Right lobe of liver (tissue), 4 donors: ENCODE results near the gene SHBG.

Source experiments
- POLR2A ChIP-seq: fragments of 450-650 bp; IDR thresholded peaks from one replicate; pipeline ENCODE4 v1.6.1; 2017; ENCODE audit warnings: antibody characterized with exemption, mild to moderate bottlenecking
- TF ChIP-seq, protein P1 (sequence below), 4 donors: fragments of 200-600 bp in 3 of 4; fragments of 450-650 bp in 1 of 4; IDR thresholded peaks; one replicate each; pipeline versions ENCODE4 v1.5.1 to v1.8.0; 2016 to 2022; ENCODE audit warnings: antibody characterized with exemption in 4 of 4, mild to moderate bottlenecking in 2 of 4
- donor health status: DM: no; HTN: no; CAD: no.
- donor health status: DM: no; HTN: no; CAD: no.
- donor health status: DM: no; HTN: yes; CAD: no.

DNA sequence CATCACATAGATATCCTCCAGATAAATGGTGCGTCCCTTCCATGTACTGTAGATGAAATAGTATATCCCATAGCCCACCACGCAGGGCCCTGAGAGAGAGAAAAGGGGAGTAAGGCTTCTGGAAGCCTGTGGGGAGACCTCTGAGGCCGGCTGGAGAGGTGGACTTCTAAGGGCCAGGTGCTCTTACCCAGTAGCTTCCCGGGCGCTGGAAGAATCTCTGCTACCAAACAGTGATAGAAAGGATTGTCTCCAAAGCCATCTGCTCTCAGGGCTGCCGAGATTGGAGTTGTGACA lies 3.0 kb upstream of the SHBG start:
- TF ChIP-seq, protein P1, sequence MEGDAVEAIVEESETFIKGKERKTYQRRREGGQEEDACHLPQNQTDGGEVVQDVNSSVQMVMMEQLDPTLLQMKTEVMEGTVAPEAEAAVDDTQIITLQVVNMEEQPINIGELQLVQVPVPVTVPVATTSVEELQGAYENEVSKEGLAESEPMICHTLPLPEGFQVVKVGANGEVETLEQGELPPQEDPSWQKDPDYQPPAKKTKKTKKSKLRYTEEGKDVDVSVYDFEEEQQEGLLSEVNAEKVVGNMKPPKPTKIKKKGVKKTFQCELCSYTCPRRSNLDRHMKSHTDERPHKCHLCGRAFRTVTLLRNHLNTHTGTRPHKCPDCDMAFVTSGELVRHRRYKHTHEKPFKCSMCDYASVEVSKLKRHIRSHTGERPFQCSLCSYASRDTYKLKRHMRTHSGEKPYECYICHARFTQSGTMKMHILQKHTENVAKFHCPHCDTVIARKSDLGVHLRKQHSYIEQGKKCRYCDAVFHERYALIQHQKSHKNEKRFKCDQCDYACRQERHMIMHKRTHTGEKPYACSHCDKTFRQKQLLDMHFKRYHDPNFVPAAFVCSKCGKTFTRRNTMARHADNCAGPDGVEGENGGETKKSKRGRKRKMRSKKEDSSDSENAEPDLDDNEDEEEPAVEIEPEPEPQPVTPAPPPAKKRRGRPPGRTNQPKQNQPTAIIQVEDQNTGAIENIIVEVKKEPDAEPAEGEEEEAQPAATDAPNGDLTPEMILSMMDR (IDR thresholded peaks at IDR 0.05): no peak
- TF ChIP-seq POLR2A: no peak
